Esophagus (tissue), 2 donors: ENCODE results near the gene MGA. TPM values are rescaled to one million over a fixed set of nuclear protein-coding genes. Genes with fewer than 3 reads are reported as not detected.
"Not testable (repeated sequence)": the region's sequence is repeated elsewhere in the genome, so short reads cannot be mapped to it uniquely, and the experiment has no call there.

Experiments
- H3K27ac ChIP-seq, 2 donors: one replicate each; pipeline ENCODE4 v1.5.1; 2013; ENCODE audit warnings: low read depth in 2 of 2, mild to moderate bottlenecking in 2 of 2, inconsistent platforms in 1 of 2, low read length in 1 of 2, moderate library complexity in 1 of 2
- H3K27me3 ChIP-seq, 2 donors: one replicate each; pipeline ENCODE4 v1.6.1; 2013; ENCODE audit warnings: low read length in 2 of 2, control low read depth in 1 of 2, mild to moderate bottlenecking in 1 of 2; ENCODE audit not compliant: insufficient read depth in 2 of 2, control insufficient read depth in 1 of 2
- H3K36me3 ChIP-seq, 2 donors: one replicate each; pipeline ENCODE4 v1.6.1; 2013; ENCODE audit warnings: low read length in 1 of 2; ENCODE audit not compliant: control insufficient read depth in 2 of 2, insufficient read depth in 2 of 2
- H3K4me1 ChIP-seq, 2 donors: one replicate each; pipeline ENCODE4 v1.6.1; 2013; ENCODE audit warnings: low read length in 1 of 2; ENCODE audit not compliant: control insufficient read depth in 2 of 2, insufficient read depth in 2 of 2
- H3K4me3 ChIP-seq, 2 donors: one replicate each; pipeline ENCODE4 v1.5.1; 2013; ENCODE audit warnings: low read length in 2 of 2, mild to moderate bottlenecking in 2 of 2, low read depth in 1 of 2, moderate library complexity in 1 of 2
- H3K9me3 ChIP-seq, 2 donors: one replicate each; pipeline ENCODE4 v1.6.1; 2013; ENCODE audit warnings: mild to moderate bottlenecking in 2 of 2, low read depth in 1 of 2, low read length in 1 of 2, moderate library complexity in 1 of 2; ENCODE audit not compliant: control insufficient read depth in 2 of 2, insufficient read depth in 1 of 2
- WGBS, 2 donors: extraction: QIAGEN DNeasy Blood & Tissue Kit; methylation state at CpG; one replicate each; pipeline ENCODE4 v1.1.7; 2013; 5-methylcytosine and 5-hydroxymethylcytosine counted together
- polyA plus RNA-seq, 2 donors: library from polyadenylated mRNA; stranded (reverse); fragments of 200-250 nt; gene quantifications; one replicate each; pipeline ENCODE4 v1.2.3, GENCODE V29; 2013
- donor health status: healthy with polysubstance abuse.
- donor health status: Bipolar disorder and iron deficiency.

The MGA gene
- polyA plus RNA-seq, 2 donors = 2.8 to 3.0 TPM

DNA sequence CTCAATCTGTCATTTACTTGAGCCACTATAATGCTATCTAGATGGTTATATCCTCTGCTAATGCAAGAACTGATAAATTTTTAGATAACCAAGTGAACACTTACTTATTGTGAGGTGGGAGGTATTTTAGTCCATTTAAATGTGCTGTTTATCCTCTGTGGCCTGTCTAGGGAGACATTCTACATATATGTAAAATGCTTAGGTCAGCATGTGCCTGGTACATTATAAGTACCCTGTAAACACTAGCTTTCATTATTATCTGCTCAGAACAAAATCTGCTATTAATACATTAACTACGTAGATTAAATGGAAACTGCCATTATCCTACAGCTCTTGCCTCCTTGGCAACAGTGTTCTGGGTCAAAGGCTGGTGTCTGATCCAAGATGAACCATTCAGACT lies 72.3 kb downstream of the MGA start:
- Histone ChIP-seq H3K27ac (no peak overlapping the region), H3K9me3 (no peaks in the 10 kb centered on the region), H3K36me3 (peaks cover 3 to 11% of the 10 kb centered on the region in 2 donors), H3K4me3 (no peak overlapping the region), H3K27me3 (no peaks in the 10 kb centered on the region), H3K4me1 (no peaks in the 10 kb centered on the region)
- WGBS, 2 donors = 100% methylated on average over 1 of the region's 1 CpG

DNA sequence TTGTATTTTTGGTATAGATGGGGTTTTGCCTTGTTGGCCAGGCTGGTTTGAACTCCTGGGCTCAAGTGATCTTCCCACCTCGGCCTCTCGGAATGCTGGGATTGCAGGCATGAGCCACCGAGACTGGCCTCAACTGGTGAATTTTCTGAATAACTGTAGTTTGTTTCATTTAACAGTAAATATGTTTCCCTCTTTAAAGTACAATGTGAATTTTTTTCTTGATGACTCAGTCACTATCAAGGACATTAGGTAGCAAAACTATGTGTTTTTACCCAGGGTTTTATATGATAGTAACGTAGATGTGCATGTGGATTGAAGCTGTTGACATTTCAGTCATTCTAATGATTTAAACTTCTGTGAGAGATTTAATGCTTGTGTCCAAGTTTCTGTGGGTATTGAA lies 73.9 kb downstream of the MGA start:
- H3K4me3 ChIP-seq = no peak overlapping the region
- 95 to 98% methylated on average over 4 of the region's 4 CpGs for WGBS, 2 donors
- no peaks in the 10 kb centered on the region for H3K9me3 ChIP-seq
- H3K27ac ChIP-seq = no peak overlapping the region
- H3K27me3 ChIP-seq = no peaks in the 10 kb centered on the region
- peaks cover 3 to 11% of the 10 kb centered on the region in 2 donors for H3K36me3 ChIP-seq
- no peaks in the 10 kb centered on the region for H3K4me1 ChIP-seq

DNA sequence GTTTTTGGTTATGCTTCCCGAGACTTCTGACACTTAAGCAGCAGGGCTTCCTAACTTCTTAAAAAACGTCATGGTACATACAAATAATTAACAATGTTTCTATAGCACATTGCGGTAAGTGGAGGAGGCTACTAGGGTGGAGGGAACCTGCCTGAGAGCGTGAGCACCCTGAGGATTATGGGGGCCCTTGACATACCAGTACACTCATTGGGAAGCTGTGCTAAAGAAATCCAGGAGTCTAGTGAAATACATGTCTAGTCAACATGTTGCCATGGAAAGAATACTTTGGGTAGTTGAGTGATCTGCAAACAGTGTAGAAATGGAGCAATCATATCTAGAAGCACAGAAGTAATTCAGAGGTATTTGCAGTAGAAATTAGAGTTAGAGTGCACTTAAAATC lies 74.8 kb downstream of the MGA start:
- no peak overlapping the region for H3K4me3 ChIP-seq
- H3K27me3 ChIP-seq = no peaks in the 10 kb centered on the region
- no peaks in the 10 kb centered on the region for H3K4me1 ChIP-seq
- H3K27ac ChIP-seq = no peak overlapping the region
- WGBS, 2 donors = 90 to 95% methylated on average over 4 of the region's 4 CpGs
- H3K36me3 ChIP-seq = peaks cover 5 to 11% of the 10 kb centered on the region in 2 donors
- no peaks in the 10 kb centered on the region for H3K9me3 ChIP-seq

DNA sequence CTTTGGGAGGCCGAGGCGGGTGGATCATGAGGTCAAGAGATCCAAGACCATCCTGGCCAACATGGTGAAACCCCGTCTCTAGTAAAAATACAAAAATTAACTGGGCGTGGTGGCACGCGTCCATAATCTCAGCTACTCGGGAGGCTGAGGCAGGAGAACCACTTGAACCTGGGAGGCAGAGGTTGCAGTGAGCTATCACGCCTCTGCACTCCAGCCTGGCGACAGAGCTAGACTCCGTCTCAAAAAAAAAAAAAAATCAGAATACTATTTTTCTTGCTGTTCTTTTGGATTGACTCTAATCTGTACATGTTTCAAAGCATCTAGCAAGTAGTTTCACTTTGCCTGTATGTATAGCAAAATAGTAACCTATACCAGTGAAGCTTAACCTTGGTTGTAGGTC lies 75.3 kb downstream of the MGA start:
- H3K27ac ChIP-seq, H3K4me1 ChIP-seq, H3K4me3 ChIP-seq, H3K9me3 ChIP-seq, H3K27me3 ChIP-seq: not testable (repeated sequence)
- 97% methylated on average over 10 of the region's 10 CpGs for WGBS, 2 donors
- peaks cover 6 to 11% of the 10 kb centered on the region in 2 donors for H3K36me3 ChIP-seq

DNA sequence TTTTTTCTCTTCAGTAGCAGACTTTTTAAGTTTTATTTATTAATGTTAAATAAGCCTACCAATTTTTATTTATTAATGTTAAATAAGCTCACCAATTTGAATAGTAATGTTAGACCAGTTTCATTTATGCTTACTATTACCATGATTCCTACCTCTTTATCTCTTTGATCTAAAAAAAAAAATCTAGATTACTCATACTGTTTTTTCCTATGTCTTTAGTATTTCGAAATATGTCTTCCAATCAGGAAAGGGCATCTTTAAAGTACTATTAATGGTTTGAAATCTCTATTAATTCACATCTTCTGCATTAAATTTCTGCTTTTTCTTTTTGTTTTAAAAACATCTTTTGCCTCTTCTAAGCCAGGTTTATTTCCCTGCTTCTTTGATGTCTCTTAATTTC lies 86.6 kb downstream of the MGA start:
- H3K27me3 ChIP-seq = no peaks in the 10 kb centered on the region
- H3K4me3 ChIP-seq = no peak overlapping the region
- no peak overlapping the region for H3K27ac ChIP-seq
- H3K4me1 ChIP-seq = no peaks in the 10 kb centered on the region
- 82 to 84% methylated on average over 1 of the region's 1 CpG for WGBS, 2 donors
- no peaks in the 10 kb centered on the region for H3K9me3 ChIP-seq
- H3K36me3 ChIP-seq = peaks cover 3 to 16% of the 10 kb centered on the region in 2 donors

DNA sequence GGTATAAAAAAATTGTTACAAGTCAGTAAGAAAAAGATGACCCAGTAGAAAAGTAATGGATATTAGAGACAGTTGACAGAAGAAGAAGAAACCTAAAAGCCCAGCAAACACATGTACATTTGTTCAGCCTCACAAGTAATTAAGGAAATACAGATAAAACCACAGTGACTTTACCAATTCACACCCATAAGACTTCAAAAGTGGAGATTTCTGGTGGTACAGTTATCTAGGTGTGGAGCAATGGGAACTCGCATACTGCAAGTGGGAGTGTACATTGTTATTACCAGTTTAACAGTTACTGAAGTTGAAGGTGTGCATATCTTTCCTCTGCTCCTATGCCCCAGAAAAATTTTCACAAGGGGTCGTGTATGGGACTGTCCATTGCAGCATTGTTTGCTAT lies 96.0 kb downstream of the MGA start:
- Histone ChIP-seq H3K4me3 (no peak overlapping the region), H3K9me3 (no peaks in the 10 kb centered on the region), H3K27ac (no peak overlapping the region), H3K4me1 (no peaks in the 10 kb centered on the region), H3K27me3 (no peaks in the 10 kb centered on the region), H3K36me3 (no peaks in the 10 kb centered on the region)
- WGBS, 2 donors = 96 to 97% methylated on average over 2 of the region's 2 CpGs

DNA sequence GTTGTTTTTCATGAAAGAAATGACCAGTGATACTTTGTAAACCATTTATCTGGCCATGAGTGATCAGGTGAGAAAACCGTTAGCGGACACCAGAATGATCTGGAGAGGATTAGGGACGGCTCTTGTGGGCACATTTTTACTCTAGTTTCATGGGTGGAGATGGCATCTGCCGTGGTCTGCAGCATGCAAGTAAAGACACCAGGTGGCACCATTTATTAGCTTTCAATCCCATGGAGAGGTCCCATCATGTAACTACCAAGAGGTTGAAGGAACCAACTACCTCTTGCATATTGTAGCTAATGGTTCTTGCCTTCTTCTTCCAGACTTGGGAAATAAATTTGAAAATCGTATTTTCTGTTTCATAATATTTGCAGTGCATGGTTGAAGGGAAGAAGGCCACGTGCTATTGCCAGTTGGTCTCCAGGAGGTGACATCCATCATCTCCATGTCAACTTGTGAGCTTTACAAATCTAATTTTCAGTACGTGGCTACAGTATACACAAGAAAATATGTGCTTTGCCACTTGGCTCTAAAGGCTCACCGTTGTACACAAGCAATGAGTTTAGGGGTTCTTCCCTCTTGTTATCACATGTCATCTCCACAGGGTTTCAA lies 112.6 kb downstream of the MGA start:
- H3K4me3 ChIP-seq = no peak overlapping the region
- no peaks in the 10 kb centered on the region for H3K36me3 ChIP-seq
- no peaks in the 10 kb centered on the region for H3K27me3 ChIP-seq
- no peaks in the 10 kb centered on the region for H3K9me3 ChIP-seq
- H3K27ac ChIP-seq = peak overlapping the region; percentile 9 to 38
- peaks cover 0 to 2% of the 10 kb centered on the region in 2 donors for H3K4me1 ChIP-seq
- whole genome bisulfite sequencing, 2 donors = 36 to 43% methylated on average over 8 of the region's 8 CpGs

DNA sequence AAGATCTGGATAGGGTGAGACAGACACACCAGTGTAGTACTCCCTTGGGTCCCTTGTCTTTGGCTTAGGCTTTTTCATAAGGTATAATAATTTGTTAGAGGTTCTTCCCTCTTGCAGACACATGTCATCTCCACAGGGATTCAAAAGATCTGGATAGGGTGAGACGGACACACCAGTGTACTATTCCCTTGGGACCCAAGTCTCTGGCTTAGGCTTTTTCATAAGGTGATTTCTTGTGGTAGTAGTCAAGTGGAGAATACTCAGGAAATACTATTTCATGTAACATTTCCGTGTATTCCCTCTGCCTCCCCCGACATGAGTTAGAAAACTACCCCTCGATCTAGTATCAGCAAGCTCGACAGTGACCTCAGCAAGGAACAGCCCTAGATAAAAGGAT lies 113.1 kb downstream of the MGA start:
- Histone ChIP-seq H3K9me3 (no peaks in the 10 kb centered on the region), H3K36me3 (no peaks in the 10 kb centered on the region), H3K4me1 (peaks cover 0 to 2% of the 10 kb centered on the region in 2 donors), H3K27ac (peak overlapping the region; percentile 93), H3K4me3 (no peak overlapping the region), H3K27me3 (no peaks in the 10 kb centered on the region)
- 28 to 35% methylated on average over 5 of the region's 5 CpGs for WGBS, 2 donors

DNA sequence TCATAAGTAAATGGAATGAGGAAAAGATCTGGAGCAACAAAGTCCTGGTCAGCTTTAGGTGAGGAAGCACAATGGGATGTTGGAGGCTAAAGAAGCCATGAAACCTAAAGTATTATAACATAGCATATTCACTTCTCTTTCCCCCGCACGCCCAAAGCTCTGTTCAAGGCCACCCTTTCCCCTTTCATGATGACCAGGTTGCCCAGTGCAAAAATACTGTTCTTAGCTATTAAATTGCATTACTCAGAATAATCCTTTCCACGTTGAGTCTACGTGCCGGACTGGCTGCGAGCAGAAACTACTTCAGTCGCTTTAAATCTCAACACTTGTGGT lies 113.5 kb downstream of the MGA start:
- no peaks in the 10 kb centered on the region for H3K27me3 ChIP-seq
- no peaks in the 10 kb centered on the region for H3K9me3 ChIP-seq
- H3K27ac ChIP-seq = peak overlapping the region; percentile 93
- 9 to 13% methylated on average over 7 of the region's 7 CpGs for WGBS, 2 donors
- peaks cover 0 to 2% of the 10 kb centered on the region in 2 donors for H3K4me1 ChIP-seq
- H3K36me3 ChIP-seq = no peaks in the 10 kb centered on the region
- H3K4me3 ChIP-seq = peak overlapping the region; percentile 77 to 83

DNA sequence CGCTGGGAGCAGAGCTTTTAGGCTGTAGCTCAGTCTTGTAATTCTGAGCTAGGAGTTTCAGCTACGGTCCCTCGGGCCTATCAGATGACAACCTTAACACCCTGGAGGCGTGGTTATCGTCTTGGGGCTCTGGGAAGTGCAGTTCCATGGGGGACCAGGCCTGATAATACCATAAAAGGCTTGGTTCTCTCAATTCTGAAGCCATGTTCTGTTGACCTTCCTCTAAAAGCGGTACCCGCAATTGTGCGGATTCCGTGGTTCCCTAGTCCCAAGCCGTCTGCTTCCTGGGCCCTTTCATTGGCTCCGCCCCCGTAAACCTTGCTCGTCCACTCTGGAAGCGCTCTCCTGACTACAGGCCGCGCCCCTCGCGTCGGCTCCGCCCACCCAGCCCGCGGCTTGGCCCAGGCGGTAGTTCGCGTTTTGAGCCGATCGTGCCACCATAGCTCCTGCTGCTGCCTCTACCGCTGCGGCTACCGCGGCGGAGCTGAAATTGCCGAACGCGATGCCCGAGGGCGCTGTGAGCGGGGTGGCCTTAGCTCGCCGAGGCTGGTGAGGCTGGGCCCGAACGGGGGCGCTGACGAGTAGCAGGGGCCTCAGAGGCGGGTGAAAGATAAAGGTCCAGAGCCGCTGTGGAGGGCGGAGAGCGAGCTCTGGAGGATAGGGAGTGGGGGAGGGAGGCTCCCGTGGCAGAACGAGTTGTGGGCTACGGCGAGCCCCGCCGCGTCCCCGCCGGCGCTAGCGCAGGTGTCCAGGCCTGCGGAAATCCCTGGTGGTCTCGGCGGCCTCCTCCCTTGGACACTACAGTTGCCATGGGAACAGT lies 114.1 kb downstream of the MGA start, which contains the start of gene MAPKBP1:
Gene MAPKBP1, plus strand, starts transcription at position 423 of the 820 bp plus-strand sequence. CDS start 792 bp downstream, outside the sequence.
- Histone ChIP-seq H3K36me3 (no peaks in the 10 kb centered on the region), H3K4me1 (peaks cover 0 to 2% of the 10 kb centered on the region in 2 donors), H3K9me3 (no peaks in the 10 kb centered on the region), H3K4me3 (peak within 1 kb of the TSS; percentile 77 to 83), H3K27ac (peak within 1 kb of the TSS; percentile 93), H3K27me3 (no peaks in the 10 kb centered on the region)
- 0% methylated on average over 51 to 62 of the region's 62 CpGs for WGBS, 2 donors
